ENCODE results near the gene MZT2A.

- no peak for TF ChIP-seq CTCF (conservative IDR thresholded peaks at IDR 0.05 in 1 of 2, IDR thresholded peaks at IDR 0.05 in 1 of 2; ENCODE audit: low read depth in 1 of 2, low read length in 2 of 2)
- no peak for TF ChIP-seq EZH2 (IDR thresholded peaks at IDR 0.05; ENCODE audit: low read length, missing control alignments)
Measured at GRCh38 chr2:131488306-131489205, 3.6 kb downstream of the MZT2A start.
